Loucy (cell line): ENCODE measurements around the gene SYNE3.

Experiments
- H2AFZ ChIP-seq: fragments of 200-600 bp; sonication (generic); 2 replicates; pipeline ENCODE4 v1.6.0; 2016; ENCODE audit warnings: antibody characterized with exemption, mild to moderate bottlenecking, low read length, moderate library complexity
- H3F3A ChIP-seq: fragments of 200-600 bp; 2 replicates; pipeline ENCODE4 v1.6.0; 2016; ENCODE audit warnings: antibody characterized with exemption, low read depth, mild to moderate bottlenecking
- H3K27me3 ChIP-seq: fragments of 200-600 bp; sonication (generic); 2 replicates; pipeline ENCODE4 v1.6.1; 2014; ENCODE audit warnings: low read length, mild to moderate bottlenecking; ENCODE audit not compliant: insufficient read depth, poor library complexity, severe bottlenecking
- H3K36me3 ChIP-seq: fragments of 200-600 bp; sonication (generic); 2 replicates; pipeline ENCODE4 v1.6.1; 2016; ENCODE audit warnings: low read length; ENCODE audit not compliant: insufficient read depth
- H3K4me1 ChIP-seq: fragments of 200-600 bp; sonication (generic); 2 replicates; pipeline ENCODE4 v1.5.1; 2014; ENCODE audit warnings: low read length, mild to moderate bottlenecking; ENCODE audit not compliant: insufficient read depth, poor library complexity, severe bottlenecking
- H3K4me2 ChIP-seq: fragments of 200-600 bp; sonication (generic); 2 replicates; pipeline ENCODE4 v1.6.0; 2014; ENCODE audit warnings: antibody characterized with exemption, low read length, low read depth, mild to moderate bottlenecking; ENCODE audit not compliant: poor library complexity, severe bottlenecking
- H3K4me3 ChIP-seq: fragments of 200-600 bp; sonication (generic); 2 replicates; pipeline ENCODE4 v1.5.1; 2014; ENCODE audit warnings: low read length, mild to moderate bottlenecking, mixed read lengths; ENCODE audit not compliant: poor library complexity, severe bottlenecking
- H3K79me2 ChIP-seq: fragments of 200-600 bp; sonication (generic); 2 replicates; pipeline ENCODE4 v1.6.1; 2014; ENCODE audit warnings: low read length; ENCODE audit not compliant: insufficient read depth
- H3K9ac ChIP-seq: fragments of 200-600 bp; sonication (generic); 2 replicates; pipeline ENCODE4 v1.6.0; 2014; ENCODE audit warnings: mild to moderate bottlenecking, low read depth, low read length, moderate library complexity; ENCODE audit not compliant: poor library complexity, severe bottlenecking
- H3K9me2 ChIP-seq: fragments of 200-600 bp; sonication (generic); replicated peaks from 2 replicates; pipeline ENCODE4 v1.6.1; 2016; ENCODE audit warnings: low read depth, low read length, mixed read lengths
- H3K9me3 ChIP-seq: fragments of 200-600 bp; sonication (generic); 2 replicates; pipeline ENCODE4 v1.6.1; 2014; ENCODE audit warnings: mild to moderate bottlenecking, antibody characterized with exemption, low read length, low read depth; ENCODE audit not compliant: insufficient read depth
- H4K20me1 ChIP-seq: fragments of 200-600 bp; sonication (generic); 2 replicates; pipeline ENCODE4 v1.6.0; 2014; ENCODE audit warnings: antibody characterized with exemption, low read length, mild to moderate bottlenecking; ENCODE audit not compliant: insufficient read depth, poor library complexity, severe bottlenecking
- EZH2phosphoT487 ChIP-seq: fragments of 200-600 bp; IDR thresholded peaks from 2 replicates; pipeline ENCODE4 v1.6.1; 2018; ENCODE audit warnings: antibody characterized with exemption, mild to moderate bottlenecking, moderate library complexity, borderline replicate concordance
- TF ChIP-seq, protein P1 (sequence below): fragments of 200-600 bp; sonication (generic); conservative IDR thresholded peaks from 2 replicates; pipeline ENCODE4 v1.5.1; 2014; ENCODE audit warnings: mild to moderate bottlenecking, antibody characterized with exemption, low read length

SYNE3 gene

DNA sequence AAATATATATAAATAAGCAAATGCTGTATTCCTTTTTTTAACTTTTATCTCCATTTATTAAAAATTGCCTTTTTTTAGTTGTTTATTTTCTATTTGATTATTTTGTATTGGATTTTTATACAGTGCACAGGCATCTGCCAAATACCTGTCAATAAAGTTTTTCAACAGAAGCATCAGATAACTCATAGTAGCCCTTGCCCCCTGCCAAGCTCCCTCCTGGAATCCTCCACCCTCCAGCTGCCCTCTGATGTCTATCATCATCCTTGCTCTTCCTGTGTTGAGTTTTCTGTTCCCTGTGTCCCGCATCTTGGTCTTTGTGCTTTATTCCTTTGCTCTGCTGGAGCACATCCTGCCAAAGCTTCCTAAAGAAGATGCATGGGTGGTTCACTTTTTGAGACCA is 35.0 kb upstream of the SYNE3 start:
- Histone ChIP-seq H3K9me3 (no peaks in the 10 kb centered on the region), H3K36me3 (peaks cover 10% of the 10 kb centered on the region; the same call in 1 of the 2 replicates), H3K79me2 (no peaks in the 10 kb centered on the region), H3F3A (no peaks in the 10 kb centered on the region), H3K9ac (no peak overlapping the region), H2AFZ (no peak overlapping the region), H3K4me3 (no peak overlapping the region), H3K4me1 (no peaks in the 10 kb centered on the region), H3K9me2 (no peaks in the 10 kb centered on the region), H3K27me3 (no peaks in the 10 kb centered on the region), H4K20me1 (peaks cover 3% of the 10 kb centered on the region), H3K4me2 (no peak overlapping the region)
- TF ChIP-seq, protein P1, sequence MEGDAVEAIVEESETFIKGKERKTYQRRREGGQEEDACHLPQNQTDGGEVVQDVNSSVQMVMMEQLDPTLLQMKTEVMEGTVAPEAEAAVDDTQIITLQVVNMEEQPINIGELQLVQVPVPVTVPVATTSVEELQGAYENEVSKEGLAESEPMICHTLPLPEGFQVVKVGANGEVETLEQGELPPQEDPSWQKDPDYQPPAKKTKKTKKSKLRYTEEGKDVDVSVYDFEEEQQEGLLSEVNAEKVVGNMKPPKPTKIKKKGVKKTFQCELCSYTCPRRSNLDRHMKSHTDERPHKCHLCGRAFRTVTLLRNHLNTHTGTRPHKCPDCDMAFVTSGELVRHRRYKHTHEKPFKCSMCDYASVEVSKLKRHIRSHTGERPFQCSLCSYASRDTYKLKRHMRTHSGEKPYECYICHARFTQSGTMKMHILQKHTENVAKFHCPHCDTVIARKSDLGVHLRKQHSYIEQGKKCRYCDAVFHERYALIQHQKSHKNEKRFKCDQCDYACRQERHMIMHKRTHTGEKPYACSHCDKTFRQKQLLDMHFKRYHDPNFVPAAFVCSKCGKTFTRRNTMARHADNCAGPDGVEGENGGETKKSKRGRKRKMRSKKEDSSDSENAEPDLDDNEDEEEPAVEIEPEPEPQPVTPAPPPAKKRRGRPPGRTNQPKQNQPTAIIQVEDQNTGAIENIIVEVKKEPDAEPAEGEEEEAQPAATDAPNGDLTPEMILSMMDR: no peak
- no peak for TF ChIP-seq EZH2phosphoT487

DNA sequence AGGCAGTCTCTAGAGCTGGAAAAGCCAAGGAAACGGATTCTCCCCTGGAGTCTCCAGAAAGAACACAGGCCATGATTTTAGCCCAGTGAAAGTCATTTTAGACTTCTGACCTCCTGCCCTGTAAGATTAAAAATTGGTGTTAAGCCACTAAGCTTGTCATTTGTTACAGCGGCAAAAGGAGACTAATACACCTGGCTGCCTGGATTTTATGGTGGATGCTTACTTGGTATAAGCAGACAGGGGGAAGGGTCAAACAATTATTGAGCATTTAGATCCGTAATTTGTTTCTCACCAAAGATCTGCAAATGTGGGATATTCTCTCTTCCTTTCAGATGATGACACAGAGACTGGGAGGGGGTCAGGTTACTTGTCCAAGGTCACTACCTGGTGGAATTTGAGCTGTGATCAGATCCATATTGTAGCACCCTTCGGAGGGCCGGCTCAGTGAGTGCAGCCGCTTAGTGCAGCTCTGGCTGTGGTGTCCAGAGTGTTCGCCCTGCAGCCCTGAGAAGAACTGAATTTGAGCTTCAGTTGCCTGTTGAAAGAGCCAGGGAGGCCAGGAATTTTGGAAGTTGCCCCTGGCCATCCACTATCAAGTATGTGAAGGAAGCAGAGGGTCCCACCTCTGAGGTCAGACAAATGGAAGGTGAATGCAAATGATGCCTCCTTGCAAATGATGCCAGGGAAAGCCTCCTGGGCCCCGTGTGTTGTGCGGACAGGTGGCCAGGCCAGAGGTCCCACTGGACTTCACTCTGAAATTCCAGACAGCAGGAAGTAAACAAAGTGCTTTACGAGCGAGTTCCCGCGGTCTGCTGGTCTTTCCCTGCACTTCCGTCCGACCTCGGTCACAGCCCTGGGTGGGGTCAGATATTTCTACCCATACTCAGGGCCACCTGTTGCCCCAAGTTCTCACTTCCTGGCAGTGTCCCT is 33.5 kb upstream of the SYNE3 start:
- Histone ChIP-seq H3K4me1 (no peaks in the 10 kb centered on the region), H3F3A (no peaks in the 10 kb centered on the region), H3K9ac (no peak overlapping the region), H3K27me3 (no peaks in the 10 kb centered on the region), H3K79me2 (peaks cover 3% of the 10 kb centered on the region; the same call in 1 of the 2 replicates), H3K36me3 (peaks cover 25% of the 10 kb centered on the region; the same call in 1 of the 2 replicates), H3K9me2 (no peaks in the 10 kb centered on the region), H4K20me1 (peaks cover 3% of the 10 kb centered on the region), H2AFZ (no peak overlapping the region), H3K4me3 (no peak overlapping the region), H3K4me2 (no peak overlapping the region), H3K9me3 (no peaks in the 10 kb centered on the region)
- no peak for TF ChIP-seq EZH2phosphoT487
- TF ChIP-seq, protein P1: no peak

DNA sequence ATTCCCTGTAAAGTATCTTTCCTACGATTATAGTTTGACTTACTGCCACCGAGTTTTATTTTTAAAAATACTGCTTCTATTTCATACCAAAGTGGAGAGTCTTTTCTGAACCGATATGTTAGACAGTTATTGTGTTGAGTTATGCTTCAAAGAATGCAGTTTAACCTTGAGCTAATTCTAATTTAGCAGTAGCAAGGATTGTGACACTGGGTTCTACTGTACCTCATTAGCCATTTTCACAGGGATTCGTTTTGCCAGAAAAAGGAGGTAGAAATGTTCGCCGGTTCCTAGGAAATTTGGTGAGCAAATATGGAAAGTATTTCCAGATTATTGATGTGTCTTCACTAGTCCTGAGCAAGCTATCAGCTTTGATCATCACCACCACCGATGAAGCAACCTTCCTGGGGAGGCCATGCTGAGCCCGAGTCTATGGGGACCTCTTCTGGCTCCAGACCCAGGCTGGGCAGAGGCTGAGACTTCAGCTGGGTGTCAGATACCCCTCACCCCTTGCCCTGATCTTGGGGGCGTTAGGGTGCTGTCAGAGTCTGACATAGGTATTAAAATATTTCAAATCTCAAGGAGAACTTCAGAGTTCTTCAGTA is 32.0 kb upstream of the SYNE3 start:
- Histone ChIP-seq H3K79me2 (peaks cover 17% of the 10 kb centered on the region; the same call in 1 of the 2 replicates), H3K27me3 (no peaks in the 10 kb centered on the region), H3K4me1 (no peaks in the 10 kb centered on the region), H3K9me2 (no peaks in the 10 kb centered on the region), H3K36me3 (peaks cover 37% of the 10 kb centered on the region; the same call in 1 of the 2 replicates), H4K20me1 (peaks cover 3% of the 10 kb centered on the region), H3K9ac (no peak overlapping the region), H3F3A (no peaks in the 10 kb centered on the region), H3K4me3 (no peak overlapping the region), H3K4me2 (no peak overlapping the region), H2AFZ (no peak overlapping the region), H3K9me3 (no peaks in the 10 kb centered on the region)
- TF ChIP-seq, protein P1: no peak
- TF ChIP-seq EZH2phosphoT487: no peak
